RWPE2 (cell line): ENCODE data around the gene REP15.
"Not testable (repeated sequence)": the region's sequence is repeated elsewhere in the genome, so short reads cannot be mapped to it uniquely, and the experiment has no call there.

Source experiments
- ATAC-seq: fragments of 200-7000 bp; cut with Tn5 transposase; 3 replicates; pipeline ENCODE4 v1.9.1; 2021; ENCODE audit warnings: low read depth
- DNase-seq: peaks from one replicate; pipeline ENCODE4 v3.0.0-alpha.2; 2020; ENCODE audit warnings: low spot score
- H3K27ac ChIP-seq: fragments of 450-650 bp; 2 replicates; pipeline ENCODE4 v1.5.1; 2017; ENCODE audit warnings: mild to moderate bottlenecking; ENCODE audit not compliant: poor library complexity, severe bottlenecking
- H3K27me3 ChIP-seq: fragments of 250-450 bp; sonication (Bioruptor Pico); 2 replicates; pipeline ENCODE4 v1.5.1; 2021; ENCODE audit warnings: mild to moderate bottlenecking, moderate library complexity; ENCODE audit not compliant: insufficient read depth, poor library complexity, severe bottlenecking
- H3K36me3 ChIP-seq: fragments of 250-450 bp; sonication (Bioruptor Pico); 2 replicates; pipeline ENCODE4 v1.5.1; 2020; ENCODE audit warnings: low read depth, mild to moderate bottlenecking, moderate library complexity
- H3K4me1 ChIP-seq: fragments of 250-450 bp; sonication (Bioruptor Pico); 2 replicates; pipeline ENCODE4 v1.5.1; 2021; ENCODE audit warnings: mild to moderate bottlenecking, moderate library complexity; ENCODE audit not compliant: insufficient read depth, poor library complexity, severe bottlenecking
- H3K4me3 ChIP-seq: fragments of 250-450 bp; sonication (Bioruptor Pico); 2 replicates; pipeline ENCODE4 v1.5.1; 2021; ENCODE audit warnings: mild to moderate bottlenecking, moderate library complexity; ENCODE audit not compliant: severe bottlenecking
- H3K9me3 ChIP-seq: fragments of 250-450 bp; sonication (Bioruptor Pico); 2 replicates; pipeline ENCODE4 v1.5.1; 2021; ENCODE audit warnings: mild to moderate bottlenecking, moderate library complexity; ENCODE audit not compliant: severe bottlenecking
- TF ChIP-seq, protein P1 (sequence below): fragments of 450-650 bp; IDR thresholded peaks from one replicate; pipeline ENCODE4 v1.5.1; 2017; ENCODE audit warnings: mild to moderate bottlenecking, moderate library complexity; ENCODE audit not compliant: poor library complexity, severe bottlenecking

Gene REP15

GRCh38 chr12:27732281-27732680 is 36.0 kb downstream of the REP15 start:
- TF ChIP-seq, protein P1, sequence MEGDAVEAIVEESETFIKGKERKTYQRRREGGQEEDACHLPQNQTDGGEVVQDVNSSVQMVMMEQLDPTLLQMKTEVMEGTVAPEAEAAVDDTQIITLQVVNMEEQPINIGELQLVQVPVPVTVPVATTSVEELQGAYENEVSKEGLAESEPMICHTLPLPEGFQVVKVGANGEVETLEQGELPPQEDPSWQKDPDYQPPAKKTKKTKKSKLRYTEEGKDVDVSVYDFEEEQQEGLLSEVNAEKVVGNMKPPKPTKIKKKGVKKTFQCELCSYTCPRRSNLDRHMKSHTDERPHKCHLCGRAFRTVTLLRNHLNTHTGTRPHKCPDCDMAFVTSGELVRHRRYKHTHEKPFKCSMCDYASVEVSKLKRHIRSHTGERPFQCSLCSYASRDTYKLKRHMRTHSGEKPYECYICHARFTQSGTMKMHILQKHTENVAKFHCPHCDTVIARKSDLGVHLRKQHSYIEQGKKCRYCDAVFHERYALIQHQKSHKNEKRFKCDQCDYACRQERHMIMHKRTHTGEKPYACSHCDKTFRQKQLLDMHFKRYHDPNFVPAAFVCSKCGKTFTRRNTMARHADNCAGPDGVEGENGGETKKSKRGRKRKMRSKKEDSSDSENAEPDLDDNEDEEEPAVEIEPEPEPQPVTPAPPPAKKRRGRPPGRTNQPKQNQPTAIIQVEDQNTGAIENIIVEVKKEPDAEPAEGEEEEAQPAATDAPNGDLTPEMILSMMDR, result no peak
- no peaks in the 10 kb centered on the region for H3K4me1 ChIP-seq
- H3K4me3 ChIP-seq, result no peak overlapping the region
- H3K27me3 ChIP-seq, result no peaks in the 10 kb centered on the region
- DNase-seq, result no peak
- H3K9me3 ChIP-seq, result no peaks in the 10 kb centered on the region
- no peak for ATAC-seq
- H3K27ac ChIP-seq, result no peak overlapping the region
- H3K36me3 ChIP-seq, result peaks cover 30% of the 10 kb centered on the region

GRCh38 chr12:27733052-27733656 is 36.9 kb downstream of the REP15 start:
- no peak overlapping the region for H3K27ac ChIP-seq
- H3K27me3 ChIP-seq, result no peaks in the 10 kb centered on the region
- no peak overlapping the region for H3K4me3 ChIP-seq
- TF ChIP-seq, protein P1, result peak; percentile 75
- H3K4me1 ChIP-seq, result no peaks in the 10 kb centered on the region
- H3K36me3 ChIP-seq, result peaks cover 39% of the 10 kb centered on the region
- no peak for ATAC-seq
- DNase-seq, result no peak
- H3K9me3 ChIP-seq, result no peaks in the 10 kb centered on the region

DNA sequence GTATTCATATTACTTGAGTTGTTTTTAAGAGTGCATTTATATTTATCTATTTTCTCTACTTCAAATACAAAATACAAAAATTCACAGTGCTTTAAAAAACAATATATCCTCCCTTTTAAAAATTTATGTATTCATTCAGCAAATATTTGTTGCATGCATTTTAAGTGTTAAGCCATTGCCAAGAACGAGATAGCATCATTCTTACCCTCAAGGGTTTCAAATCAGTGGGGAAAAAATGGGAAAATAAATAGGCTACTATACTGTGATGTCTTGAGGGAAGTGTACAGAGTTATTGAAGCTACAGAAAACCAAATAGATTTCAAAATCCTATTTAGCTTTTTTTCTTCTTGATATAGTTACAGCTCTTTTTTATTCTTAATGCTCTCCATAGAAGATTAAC is 37.5 kb downstream of the REP15 start:
- TF ChIP-seq, protein P1, result no peak
- H3K4me1 ChIP-seq, result no peaks in the 10 kb centered on the region
- DNase-seq (no peak), ATAC-seq (no peak)
- no peak overlapping the region for H3K27ac ChIP-seq
- H3K27me3 ChIP-seq, result no peaks in the 10 kb centered on the region
- no peaks in the 10 kb centered on the region for H3K9me3 ChIP-seq
- H3K4me3 ChIP-seq, result no peak overlapping the region
- peaks cover 40% of the 10 kb centered on the region for H3K36me3 ChIP-seq

DNA sequence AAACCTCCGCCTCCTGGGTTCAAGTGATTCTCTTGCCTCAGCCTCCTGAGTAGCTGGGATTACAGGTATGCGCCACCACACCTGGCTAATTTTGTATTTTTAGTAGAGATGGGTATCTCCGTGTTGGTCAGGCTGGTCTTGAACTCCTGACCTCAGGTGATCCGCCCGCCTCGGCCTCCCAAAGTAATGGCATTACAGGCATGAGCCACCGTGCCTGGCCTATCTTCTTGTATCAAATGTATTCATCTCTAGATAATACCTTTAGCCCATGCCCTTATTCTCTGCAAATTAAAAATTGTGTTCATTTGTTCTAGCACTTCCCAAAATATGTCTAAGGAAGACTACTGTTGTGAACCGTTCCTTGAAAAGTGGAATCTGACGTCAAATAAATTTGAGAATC is 38.1 kb downstream of the REP15 start:
- not testable (repeated sequence) for H3K4me1 ChIP-seq, H3K9me3 ChIP-seq, H3K27ac ChIP-seq, H3K27me3 ChIP-seq, H3K4me3 ChIP-seq, DNase-seq, ATAC-seq
- peaks cover 44% of the 10 kb centered on the region for H3K36me3 ChIP-seq

DNA sequence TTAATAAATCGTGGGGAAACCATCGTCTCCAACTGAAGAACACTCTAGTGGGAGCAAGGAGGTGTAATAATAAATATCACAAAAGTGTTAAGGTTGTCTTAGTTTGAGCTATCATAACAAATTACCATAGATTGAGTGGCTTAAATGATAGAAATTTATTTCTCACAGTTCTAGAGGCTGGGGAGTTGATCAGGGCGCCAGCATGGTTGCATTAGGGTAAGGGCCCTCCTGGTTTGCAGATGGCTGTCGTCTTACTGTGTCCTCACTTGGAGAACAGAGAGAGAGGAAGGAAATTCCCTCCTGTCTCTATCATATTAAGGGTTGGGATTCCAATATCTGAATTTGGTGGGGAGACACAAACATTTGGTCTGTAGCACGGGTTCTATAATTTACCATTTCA is 47.4 kb downstream of the REP15 start:
- no peak overlapping the region for H3K27ac ChIP-seq
- H3K4me1 ChIP-seq, result peaks cover 19% of the 10 kb centered on the region
- no peak overlapping the region for H3K4me3 ChIP-seq
- DNase-seq (no peak), ATAC-seq (no peak)
- no peaks in the 10 kb centered on the region for H3K27me3 ChIP-seq
- peaks cover 13% of the 10 kb centered on the region for H3K36me3 ChIP-seq
- TF ChIP-seq, protein P1, result no peak
- H3K9me3 ChIP-seq, result no peaks in the 10 kb centered on the region

DNA sequence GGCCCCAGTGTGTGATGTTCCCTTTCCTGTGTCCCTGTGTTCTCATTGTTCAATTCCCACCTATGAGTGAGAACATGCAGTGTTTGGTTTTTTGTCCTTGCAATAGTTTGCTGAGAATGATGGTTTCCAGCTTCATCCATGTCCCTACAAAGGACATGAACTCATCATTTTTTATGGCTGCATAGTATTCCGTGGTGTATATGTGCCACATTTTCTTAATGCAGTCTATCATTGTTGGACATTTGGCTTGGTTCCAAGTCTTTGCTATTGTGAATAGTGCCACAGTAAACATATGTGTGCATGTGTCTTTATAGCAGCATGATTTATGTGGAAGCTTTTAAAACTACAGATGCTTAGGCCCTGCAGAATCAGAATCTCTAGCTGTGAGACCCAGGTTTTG is 49.5 kb downstream of the REP15 start:
- not testable (repeated sequence) for H3K4me3 ChIP-seq, ATAC-seq, H3K36me3 ChIP-seq, H3K9me3 ChIP-seq, H3K27me3 ChIP-seq, H3K27ac ChIP-seq, DNase-seq
- peaks cover 19% of the 10 kb centered on the region for H3K4me1 ChIP-seq
